Activated naive CD4-positive, alpha-beta T cell treated with anti-CD3 and anti-CD28 coated beads, Interleukin-2, amount 50 U/mL, for 16 hours (primary cell): Measurements from ENCODE around the gene CCDC85A.

Source experiments
- DNase-seq: peaks from one replicate; pipeline ENCODE4 v3.0.0-alpha.2; 2020

Gene CCDC85A

GRCh38 chr2:56197816-56198215, 14.0 kb downstream of the CCDC85A start:
- no peak for DNase-seq

DNA sequence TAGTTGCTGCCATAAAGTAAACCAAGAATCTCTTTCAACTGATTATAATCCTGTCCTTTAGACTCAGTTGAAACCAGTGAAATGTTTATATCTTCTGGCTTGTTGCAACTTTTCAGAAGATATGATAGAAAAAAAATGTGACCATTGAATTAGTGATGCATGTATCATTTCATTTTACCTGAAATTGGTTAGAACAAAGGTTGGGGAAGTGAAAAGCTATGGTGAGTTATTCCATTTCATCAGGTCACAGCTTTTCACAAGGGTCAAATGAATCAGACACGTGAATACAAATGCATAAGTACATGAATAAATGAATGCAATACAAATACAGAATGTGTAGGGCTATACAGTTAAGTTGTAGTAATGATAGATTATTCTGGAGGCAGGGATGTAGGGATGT, 15.1 kb downstream of the CCDC85A start:
- DNase-seq: no peak

DNA sequence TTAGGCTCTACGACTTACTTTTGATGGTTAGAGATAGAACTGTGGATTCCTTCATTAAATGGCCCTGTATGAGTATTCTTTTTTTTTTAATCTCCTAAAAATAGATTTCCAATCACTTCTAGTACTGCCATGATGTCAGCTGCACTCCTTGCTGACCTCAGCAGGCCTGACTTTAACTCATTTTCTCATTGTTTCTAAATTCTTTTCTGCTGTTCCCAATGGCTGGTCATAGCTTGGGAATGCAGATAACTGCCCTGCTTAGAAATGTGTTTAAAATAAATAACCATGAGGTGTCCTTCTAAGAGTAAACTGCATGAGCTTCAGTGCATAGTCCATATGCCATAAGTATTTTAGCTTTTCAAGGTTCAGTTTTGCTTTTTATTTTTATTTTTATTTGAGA, 15.7 kb downstream of the CCDC85A start:
- DNase-seq: no peak

GRCh38 chr2:56202381-56203121, 18.8 kb downstream of the CCDC85A start:
- DNase-seq: no peak

GRCh38 chr2:56204556-56204955, 20.8 kb downstream of the CCDC85A start:
- DNase-seq: no peak

GRCh38 chr2:56206250-56206649, 22.5 kb downstream of the CCDC85A start:
- no peak for DNase-seq

GRCh38 chr2:56207760-56208159, 24.0 kb downstream of the CCDC85A start:
- no peak for DNase-seq

- DNase-seq: no peak
Observed at GRCh38 chr2:56208380-56208779, 24.6 kb downstream of the CCDC85A start.

GRCh38 chr2:56209701-56210100, 25.9 kb downstream of the CCDC85A start:
- DNase-seq: no peak

- no peak for DNase-seq
Observed at GRCh38 chr2:56210291-56210690, 26.5 kb downstream of the CCDC85A start.

DNA sequence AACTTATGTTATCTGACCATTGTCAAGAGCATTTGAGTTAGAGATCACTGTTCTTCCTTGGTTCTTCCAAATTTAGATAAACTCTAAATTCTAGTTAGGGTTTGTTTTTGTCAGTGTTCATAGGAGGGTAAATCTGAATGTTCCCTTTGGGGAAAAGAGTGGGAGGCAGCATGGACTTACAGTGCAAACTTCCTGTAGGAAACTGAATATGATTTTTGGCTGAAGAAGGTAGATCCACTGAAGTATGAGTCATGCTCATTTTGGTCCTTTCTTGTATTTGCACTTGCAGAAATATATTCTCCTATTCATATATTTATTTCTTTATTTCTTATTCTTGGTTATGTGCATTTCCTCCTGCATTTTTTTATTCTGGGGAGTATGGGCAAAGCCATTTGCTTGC, 27.3 kb downstream of the CCDC85A start:
- DNase-seq: no peak

DNA sequence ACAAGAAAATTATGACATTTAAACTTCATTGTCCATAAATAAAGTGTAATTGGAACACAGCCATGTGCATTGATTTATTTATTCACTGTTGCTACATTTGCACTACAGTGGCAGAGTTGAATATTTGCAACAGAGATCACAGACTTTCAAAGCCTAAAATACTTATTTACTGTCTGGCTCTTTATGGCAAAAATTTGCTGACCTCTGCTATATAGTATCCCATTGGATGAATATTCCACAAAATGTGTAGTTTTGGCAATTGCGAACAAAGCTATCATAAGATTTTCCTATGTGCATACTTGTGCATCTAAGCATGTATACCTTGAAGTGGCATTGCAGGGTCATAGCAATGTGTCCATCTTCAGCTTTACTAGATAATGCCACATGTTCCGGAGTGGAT, 32.1 kb downstream of the CCDC85A start:
- DNase-seq: no peak

DNA sequence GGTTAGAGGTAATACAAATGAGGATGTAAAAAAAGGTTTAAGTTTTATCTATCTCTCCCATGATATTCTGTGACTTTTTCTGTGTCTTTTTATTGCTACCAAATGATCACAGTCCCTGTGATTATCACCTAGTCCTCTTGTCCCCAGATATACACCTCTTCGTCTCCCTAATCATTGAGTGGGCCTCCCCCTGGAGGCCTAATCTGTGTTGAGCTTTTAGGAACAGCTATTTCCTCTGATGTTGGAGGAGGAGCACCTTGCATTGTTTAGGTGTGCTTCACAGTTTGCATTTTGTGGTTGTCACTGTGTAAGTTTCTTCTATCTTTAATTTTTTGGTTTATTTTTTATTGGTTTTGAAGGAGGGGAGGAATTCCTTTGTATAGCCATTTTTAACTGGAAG, 33.3 kb downstream of the CCDC85A start:
- DNase-seq: no peak

DNA sequence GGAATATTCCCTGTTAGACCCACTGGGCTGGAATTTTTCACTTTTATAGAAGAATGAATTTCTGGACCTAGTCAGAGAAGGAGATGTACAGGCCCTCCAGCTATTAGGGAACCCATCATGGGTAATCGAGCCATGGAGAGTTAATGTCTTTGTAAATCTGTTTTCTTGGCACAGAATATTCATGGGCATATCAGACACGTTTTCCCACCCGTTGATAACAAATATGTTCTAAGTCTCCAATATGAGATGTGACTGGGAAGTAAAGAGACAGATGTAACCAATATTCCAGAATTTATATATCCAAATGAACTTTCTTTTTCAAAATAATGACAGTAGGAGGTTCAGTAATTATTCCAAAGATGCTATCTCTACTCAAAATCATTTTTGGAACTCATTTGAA, 38.7 kb downstream of the CCDC85A start:
- DNase-seq: no peak

- no peak for DNase-seq
Observed at GRCh38 chr2:56224316-56224715, 40.5 kb downstream of the CCDC85A start.

DNA sequence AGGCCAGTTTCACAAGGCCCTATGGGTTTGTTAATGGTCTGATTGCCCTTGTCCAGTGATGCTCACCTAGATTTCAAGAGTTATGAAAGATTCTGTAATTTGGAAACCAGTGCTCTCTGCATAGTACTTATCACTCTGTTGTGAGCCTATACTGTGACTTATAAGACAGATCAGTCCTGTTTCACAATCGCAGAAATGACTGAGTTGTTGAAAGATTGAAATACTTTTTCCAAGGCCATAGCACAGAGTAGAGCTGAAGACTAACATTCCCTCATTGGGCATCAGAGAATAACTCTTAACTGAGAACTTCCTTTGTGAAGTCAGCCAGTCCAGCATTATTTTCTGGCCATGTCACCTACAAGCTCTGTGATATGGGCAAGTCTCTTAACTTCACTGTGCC, 44.0 kb downstream of the CCDC85A start:
- no peak for DNase-seq

- DNase-seq: no peak
Observed at GRCh38 chr2:56229397-56230060, 45.7 kb downstream of the CCDC85A start.

GRCh38 chr2:56230156-56230555, 46.4 kb downstream of the CCDC85A start:
- no peak for DNase-seq

GRCh38 chr2:56231361-56231760, 47.6 kb downstream of the CCDC85A start:
- no peak for DNase-seq

GRCh38 chr2:56232912-56233311, 49.1 kb downstream of the CCDC85A start:
- no peak for DNase-seq

- DNase-seq: no peak
Observed at GRCh38 chr2:56234241-56234640, 50.5 kb downstream of the CCDC85A start.

DNA sequence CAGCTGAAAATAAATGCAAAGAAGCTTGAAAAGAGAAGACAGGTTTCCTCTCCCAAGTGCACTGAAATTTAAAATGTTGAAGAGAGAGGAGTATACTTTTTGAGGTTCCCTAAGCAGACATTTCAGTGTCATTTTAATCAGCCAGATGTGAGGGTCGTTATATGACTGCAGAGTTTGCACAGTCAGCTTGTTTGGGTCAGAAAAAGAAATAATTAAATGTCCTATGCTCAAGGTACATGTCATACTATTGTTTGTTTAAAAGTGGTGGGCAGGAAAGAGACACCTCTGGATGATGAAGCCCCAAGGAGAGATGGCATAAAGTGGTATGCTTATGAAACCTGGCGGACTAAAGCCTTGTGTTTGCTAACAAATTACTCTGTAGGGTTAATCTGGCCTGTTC, 55.2 kb downstream of the CCDC85A start:
- DNase-seq: no peak

DNA sequence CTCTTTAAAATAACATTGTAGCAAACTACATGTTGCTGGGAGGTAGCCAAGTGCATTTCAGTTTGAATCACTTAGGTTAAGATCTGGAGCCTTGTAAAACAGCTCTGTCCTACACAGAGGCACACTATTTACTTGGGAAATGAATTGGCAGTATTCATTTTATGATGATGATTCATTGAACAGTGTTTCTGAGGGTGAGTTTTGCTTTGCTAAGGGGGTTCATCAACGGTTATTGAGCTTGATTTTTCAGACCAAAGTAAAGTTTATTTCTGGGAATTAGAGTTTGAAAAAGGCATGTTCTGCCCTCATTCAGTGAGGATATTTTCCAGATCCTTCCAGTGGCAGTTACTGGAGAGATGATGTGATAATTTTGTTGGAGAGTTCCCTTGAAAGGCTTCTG, 55.6 kb downstream of the CCDC85A start:
- no peak for DNase-seq

GRCh38 chr2:56240210-56240609, 56.4 kb downstream of the CCDC85A start:
- DNase-seq: no peak

DNA sequence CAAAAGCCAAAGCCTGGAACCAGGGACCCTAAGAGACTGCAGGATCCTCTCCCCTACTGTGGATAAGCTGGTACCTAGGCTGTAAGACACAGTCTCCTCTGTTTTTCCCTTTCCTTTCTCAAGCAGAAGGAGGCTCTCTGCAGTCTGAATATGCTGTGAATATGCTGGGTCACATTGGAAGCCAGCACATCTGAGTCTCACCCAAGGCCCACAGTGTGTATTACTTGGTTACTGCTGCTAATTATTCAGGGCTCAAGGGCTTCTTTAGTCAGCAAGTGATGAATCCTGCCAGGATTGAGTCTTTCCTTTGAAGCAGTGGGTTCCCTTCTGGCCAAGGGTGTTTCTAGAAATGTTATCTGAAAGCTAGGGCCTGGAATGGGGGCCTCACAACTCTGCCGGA, 60.7 kb downstream of the CCDC85A start:
- DNase-seq: no peak
